Measurements from ENCODE around the gene C6orf120.

Gene C6orf120

DNA sequence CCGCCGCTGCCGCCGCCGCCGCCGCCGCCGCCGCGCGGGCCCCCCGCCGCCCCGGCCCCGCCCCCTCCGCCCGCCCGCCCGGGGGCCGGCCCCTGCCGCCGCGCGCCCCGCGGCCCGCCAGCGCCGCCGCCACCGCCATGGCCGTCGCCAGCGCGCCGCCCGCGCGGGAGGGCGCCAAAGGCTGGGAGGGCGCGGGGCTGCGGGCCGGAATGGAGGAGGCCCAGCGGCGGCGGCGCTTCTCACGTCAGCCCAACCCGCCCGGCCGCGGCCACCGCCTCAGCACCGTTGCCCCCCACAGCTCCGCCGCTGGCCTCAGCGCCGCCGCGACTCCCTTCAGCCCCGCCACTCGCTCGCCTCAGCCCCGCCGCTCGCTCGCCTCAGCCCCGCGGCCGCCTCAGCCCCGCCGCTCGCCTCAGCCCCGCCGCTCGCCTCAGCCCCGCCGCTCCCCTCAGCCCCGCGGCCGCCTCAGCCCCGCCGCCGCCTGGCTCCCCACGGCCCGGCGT, 22.1 kb downstream of the C6orf120 start:
- H3K27ac ChIP-seq, result peak overlapping the region; percentile 53
- DNase-seq (ENCODE audit: low read depth, low spot score), result no peak

- no peak for DNase-seq (ENCODE audit: low read depth, low spot score)
- peak within 1 kb of the TSS; percentile 53 for H3K27ac ChIP-seq
Observed at GRCh38 chr6:169724494-169725124, 22.7 kb downstream of the C6orf120 start, which contains the start of gene PHF10. Gene PHF10, minus strand, starts transcription at chr6:169724500. Its CDS starts 569 bp downstream, at chr6:169723931.

DNA sequence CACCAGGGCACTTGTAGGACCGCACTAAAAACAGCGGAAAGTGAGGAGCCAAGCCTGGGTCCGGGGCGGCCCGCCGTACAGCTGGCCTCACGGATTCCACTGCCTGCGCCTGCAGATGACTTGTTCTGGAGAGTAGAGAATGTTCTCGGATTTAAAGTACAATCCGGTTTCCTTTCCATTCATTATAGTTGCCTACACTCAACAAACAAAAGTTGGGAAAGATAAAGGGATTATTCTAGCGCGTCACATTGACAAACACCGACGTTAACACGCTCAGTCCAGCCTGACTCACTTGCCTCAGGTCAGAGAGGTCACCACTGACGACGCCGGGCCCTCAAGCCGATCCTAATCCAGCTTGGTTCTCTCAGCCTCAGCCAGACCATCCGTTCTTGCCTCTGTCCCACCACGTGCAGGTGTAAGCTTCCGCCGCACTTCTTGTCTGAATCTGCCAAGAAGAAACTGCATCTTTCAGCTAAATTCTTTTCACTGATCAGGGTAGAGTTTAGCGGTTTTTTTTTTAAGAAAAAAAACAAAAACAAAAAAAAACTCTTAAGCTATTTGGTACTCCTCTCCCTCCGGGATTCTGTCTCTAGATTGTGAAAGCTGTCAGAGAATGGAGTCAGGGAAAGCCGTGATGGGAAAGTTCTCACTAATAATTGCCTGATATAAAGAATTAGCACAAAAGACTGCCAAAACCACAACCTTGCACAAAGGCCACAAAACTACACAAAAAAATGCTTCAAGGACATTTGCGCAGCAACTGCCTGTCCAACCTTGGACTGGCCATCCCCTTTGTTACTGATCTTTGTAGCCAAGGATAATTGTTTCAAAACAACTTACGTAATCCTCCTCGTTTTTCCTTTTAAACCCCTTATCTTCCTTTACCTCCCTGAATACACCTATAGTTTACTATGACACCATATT, 23.5 kb downstream of the C6orf120 start:
- H3K27ac ChIP-seq, result peak overlapping the region; percentile 53
- no peak for DNase-seq (ENCODE audit: low read depth, low spot score)

- DNase-seq (ENCODE audit: low read depth, low spot score), result no peak
- no peak overlapping the region for H3K27ac ChIP-seq
Observed at GRCh38 chr6:169726049-169726400, 24.1 kb downstream of the C6orf120 start.

- no peak for DNase-seq (ENCODE audit: low read depth, low spot score)
- no peak overlapping the region for H3K27ac ChIP-seq
Observed at GRCh38 chr6:169726963-169727362, 25.0 kb downstream of the C6orf120 start.

DNA sequence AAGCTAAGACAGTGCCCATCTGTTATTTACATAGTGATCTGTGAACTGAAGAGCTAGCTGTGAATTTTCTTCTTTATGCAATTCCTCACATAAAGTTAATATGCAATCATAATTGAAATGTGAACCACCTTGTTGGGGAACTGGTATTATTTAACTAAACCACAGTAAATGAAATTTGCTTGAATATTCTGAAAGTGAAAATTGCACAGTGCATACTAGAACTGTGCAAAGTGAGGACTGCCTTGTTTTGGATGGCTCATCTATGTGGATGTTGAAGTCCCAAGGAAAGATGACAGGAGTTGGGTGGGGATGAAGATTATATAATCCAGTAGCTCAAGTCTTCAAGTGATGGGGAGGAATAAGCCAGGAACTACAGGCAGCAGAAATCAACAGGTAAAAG, 28.0 kb downstream of the C6orf120 start:
- DNase-seq (ENCODE audit: low read depth, low spot score), result no peak
- no peak overlapping the region for H3K27ac ChIP-seq

DNA sequence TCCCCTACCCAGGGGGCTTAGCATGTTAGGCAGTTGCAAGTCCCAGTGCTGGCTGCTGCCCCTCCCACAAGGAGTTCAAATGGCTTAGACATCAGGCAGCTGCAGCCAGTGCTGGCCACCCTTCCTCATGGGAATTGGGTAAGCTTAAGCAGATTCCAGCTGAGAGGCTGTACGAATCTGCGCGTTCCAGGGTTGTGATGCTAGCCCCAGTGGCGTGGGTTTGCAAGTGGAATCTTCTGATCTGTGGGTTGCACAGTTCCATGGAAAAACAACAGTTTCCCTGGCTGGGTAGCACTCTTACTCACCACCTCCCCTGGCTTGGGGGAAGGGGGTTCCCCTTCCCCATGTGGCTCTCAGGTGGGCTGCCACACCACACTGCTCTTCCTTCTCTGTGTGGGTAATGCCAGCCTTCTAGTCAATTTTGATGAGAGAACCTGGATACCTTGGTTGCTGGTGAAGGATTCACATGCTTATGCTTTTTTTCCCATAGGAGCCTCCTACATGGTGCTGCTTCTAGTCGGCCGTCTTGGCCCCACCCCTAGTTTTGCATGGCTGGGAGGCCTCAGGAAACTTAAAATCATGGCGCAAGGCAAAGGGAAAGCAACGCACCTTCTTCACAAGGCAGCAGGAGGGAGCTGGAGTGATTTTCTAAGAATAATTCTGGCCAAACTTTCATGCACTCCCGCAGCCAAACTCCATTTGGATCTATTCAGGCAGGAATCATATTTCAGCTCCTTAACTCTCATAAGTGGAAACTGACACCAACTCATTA, 36.5 kb downstream of the C6orf120 start:
- no peak for DNase-seq (ENCODE audit: low read depth, low spot score)
- no peak overlapping the region for H3K27ac ChIP-seq

DNA sequence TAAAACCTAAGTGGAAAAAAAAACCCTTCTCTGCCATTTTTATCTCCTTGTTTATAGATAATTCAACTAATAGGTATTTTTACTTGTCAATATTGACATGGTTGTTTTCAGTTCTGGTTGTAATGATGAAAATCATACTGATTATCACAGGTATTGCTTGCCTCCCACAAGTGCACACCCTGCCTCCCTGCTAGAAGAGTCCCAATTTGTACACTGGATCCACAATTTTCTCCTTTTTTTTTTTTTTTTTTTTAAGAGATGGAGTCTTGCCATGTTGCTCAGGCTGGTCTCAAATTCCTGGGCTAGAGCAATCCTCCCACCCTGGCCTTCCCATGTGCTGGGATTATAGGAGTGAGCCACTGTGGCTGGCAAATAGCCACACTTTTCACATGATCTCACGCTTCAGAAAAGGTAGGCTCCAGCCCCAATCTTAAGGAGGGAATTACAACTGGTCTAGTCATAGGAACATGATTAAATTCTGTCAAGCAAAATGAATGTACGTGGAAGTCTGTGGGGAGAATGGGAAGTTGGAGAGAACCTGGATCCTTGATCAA, 37.1 kb downstream of the C6orf120 start:
- H3K27ac ChIP-seq, result no peak overlapping the region
- no peak for DNase-seq (ENCODE audit: low read depth, low spot score)

- no peak for DNase-seq (ENCODE audit: low read depth, low spot score)
- no peak overlapping the region for H3K27ac ChIP-seq
Observed at GRCh38 chr6:169741344-169741743, 39.4 kb downstream of the C6orf120 start.

DNA sequence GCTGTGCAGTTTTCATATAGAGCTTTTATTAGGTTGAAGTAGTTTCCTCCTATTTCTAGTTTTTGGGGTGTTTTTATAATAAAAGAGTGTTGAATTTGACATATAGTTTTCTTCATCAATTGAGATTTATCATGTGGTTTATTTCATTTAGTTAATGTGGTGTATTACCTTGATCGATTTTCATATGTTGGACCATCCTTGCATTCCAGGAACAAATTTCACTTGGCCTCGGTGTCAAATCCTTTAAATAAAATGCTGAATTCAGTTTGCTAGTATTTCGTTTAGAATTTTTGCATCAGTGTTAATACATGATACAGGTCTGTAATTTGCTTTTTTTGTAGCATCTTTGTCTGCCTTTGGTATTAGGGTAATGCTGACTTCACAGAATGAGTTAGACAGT, 43.5 kb downstream of the C6orf120 start:
- no peak for DNase-seq (ENCODE audit: low read depth, low spot score)
- H3K27ac ChIP-seq, result no peak overlapping the region

DNA sequence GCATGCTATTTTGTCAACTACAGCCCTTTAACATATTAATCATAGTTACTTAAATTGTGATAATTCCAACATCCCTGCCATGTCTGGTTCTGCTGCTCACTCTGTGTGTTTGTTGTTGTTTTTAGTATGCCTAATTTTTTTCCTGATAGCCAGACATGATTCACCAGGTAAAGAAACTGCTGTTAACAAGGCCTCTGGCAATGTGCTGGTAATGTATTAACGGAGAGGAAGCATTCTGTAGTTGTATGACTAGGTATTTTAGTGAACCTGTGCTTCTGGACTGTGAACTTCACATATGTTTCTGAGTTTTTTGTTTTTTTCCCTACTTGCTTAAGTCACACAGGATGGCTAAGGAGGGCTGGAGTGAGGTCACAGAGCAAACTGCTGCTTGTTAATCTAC, 44.6 kb downstream of the C6orf120 start:
- H3K27ac ChIP-seq, result no peak overlapping the region
- DNase-seq (ENCODE audit: low read depth, low spot score), result no peak

DNA sequence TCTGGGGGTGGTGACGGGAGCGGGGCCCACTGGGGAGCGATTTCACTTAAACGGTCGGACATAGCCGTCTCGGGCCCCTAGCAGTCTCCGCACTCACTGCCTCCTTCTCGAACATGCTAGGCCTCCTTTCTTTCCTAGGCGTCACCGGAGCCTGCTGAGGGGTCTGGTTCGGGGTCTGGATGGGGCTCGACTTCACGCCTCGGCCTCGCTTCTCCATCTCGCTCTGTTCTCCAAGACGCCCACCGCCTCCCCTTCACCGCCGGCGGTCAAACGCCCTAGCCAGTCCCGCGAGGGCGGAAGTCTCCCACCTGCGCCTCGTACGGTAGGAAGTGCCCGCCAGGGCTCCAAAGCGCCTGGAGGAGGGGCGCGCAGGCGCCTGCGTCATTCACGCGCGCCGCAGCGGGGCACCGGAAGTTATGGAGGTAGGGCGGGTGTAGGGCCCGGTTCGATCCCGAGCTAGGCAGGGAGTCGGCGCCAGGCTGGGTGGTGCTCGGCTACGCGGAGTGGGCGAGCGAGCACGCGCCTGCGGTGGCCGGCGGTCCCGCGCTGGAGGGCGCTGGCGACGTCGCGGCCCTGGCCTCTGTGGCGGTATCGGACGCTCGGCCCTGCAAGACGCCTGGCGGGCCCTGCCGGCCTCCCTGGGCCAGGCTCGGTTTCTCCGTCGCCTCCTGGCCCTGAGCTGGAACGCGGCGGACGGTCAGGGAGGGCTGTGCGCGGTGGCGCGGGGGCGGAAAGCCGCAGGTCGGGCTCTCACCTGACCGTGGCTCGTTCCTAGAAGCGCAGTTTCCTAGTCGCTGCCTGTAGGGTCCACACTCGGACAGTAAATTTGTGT, 49.5 kb downstream of the C6orf120 start, which contains the start of the genes DYNLT2 and ERMARD:
TSS of gene DYNLT2 (minus strand) at position 331 of the 832 bp plus-strand sequence. CDS start at position 217, 114 bp downstream.
TSS of gene ERMARD (plus strand) at position 381 of the 832 bp plus-strand sequence. CDS start at position 417, 36 bp downstream.
- peak; percentile 62 for DNase-seq (ENCODE audit: low read depth, low spot score)
- peak within 1 kb of the TSS; percentile 89 for H3K27ac ChIP-seq

- DNase-seq (ENCODE audit: low read depth, low spot score), result no peak
- peak overlapping the region; percentile 89 for H3K27ac ChIP-seq
Observed at GRCh38 chr6:169752074-169752623, 50.2 kb downstream of the C6orf120 start.
